Mesodermal cell (in vitro differentiated cells): ENCODE data around the gene DAZAP1.
"Not testable (repeated sequence)": the region's sequence is repeated elsewhere in the genome, so short reads cannot be mapped to it uniquely, and the experiment has no call there.

Experiments
- H3K27ac ChIP-seq: 2 replicates; pipeline ENCODE4 v1.7.0; 2013; ENCODE audit warnings: mild to moderate bottlenecking, low read depth, low read length, moderate library complexity; ENCODE audit not compliant: severe bottlenecking
- H3K36me3 ChIP-seq: 2 replicates; pipeline ENCODE4 v1.7.1; 2013; ENCODE audit warnings: mild to moderate bottlenecking, low read length, moderate library complexity; ENCODE audit not compliant: control insufficient read depth, insufficient read depth
- H3K4me1 ChIP-seq: one replicate; pipeline ENCODE4 v1.7.1; 2013; ENCODE audit warnings: mild to moderate bottlenecking, low read length; ENCODE audit not compliant: insufficient read depth, control insufficient read depth, poor library complexity, severe bottlenecking
- H3K4me3 ChIP-seq: 2 replicates; pipeline ENCODE4 v1.7.0; 2013; ENCODE audit warnings: low read length, control low read depth, mild to moderate bottlenecking; ENCODE audit not compliant: insufficient read depth, poor library complexity, severe bottlenecking; ENCODE audit errors: extremely low read depth
- H3K9me3 ChIP-seq: 2 replicates; pipeline ENCODE4 v1.7.1; 2013; ENCODE audit warnings: mild to moderate bottlenecking, low read length, moderate library complexity; ENCODE audit not compliant: control insufficient read depth
- WGBS, 2 experiments: methylation state at CpG; one replicate each; pipeline ENCODE4 v1.1.5; 2013; ENCODE audit warnings: missing lambda C conversion rate in 2 of 2; ENCODE audit not compliant: insufficient coverage in 2 of 2; 5-methylcytosine and 5-hydroxymethylcytosine counted together

Gene DAZAP1

DNA sequence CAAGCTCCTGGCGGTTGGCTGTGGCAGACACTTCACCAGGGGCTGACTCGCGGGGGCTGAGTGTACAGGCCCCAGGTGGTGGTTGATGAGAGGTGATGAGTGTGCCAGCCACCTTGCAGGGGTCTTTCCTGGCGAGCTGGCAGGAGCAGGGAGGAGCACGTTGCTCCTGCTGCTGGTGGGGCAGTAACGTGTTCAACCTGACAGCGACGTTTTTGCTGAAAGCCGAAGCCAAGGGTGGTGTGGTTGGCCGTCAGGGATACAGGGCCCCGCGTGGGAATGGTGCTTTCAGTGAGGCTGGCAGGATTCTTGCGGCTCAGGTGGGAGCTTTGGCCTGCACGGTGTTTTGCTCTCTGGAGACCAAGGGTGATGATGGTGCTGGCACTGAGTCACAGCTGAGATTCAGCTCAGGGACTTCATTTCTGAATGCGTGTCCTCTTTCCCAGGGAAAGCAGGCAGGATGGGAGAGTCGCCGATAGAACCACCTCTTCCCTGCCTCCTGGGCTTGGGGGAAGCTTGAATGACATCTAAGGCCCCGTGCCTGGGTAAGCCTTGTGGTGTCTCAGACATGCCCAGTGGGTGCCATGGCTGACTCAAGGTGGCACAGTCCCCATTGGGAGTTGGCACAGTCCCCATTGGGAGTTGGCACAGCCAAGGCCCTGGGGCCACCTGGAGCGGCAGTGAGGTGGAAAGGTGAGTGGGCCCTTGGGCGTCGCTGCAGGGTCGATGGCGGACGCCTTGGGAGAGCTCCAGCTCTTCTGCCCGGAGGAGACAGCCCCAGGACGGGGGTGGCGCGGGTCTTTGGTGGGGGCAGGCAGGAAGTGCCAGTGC is 8.8 kb downstream of the DAZAP1 start:
- Histone ChIP-seq H3K4me3 (no peak overlapping the region), H3K36me3 (peaks cover 70% of the 10 kb centered on the region), H3K9me3 (no peaks in the 10 kb centered on the region), H3K4me1 (peaks cover 18% of the 10 kb centered on the region), H3K27ac (peak overlapping the region; percentile 79)
- WGBS, 2 experiments: 86 to 87% methylated on average over 23 to 26 of the region's 28 CpGs

DNA sequence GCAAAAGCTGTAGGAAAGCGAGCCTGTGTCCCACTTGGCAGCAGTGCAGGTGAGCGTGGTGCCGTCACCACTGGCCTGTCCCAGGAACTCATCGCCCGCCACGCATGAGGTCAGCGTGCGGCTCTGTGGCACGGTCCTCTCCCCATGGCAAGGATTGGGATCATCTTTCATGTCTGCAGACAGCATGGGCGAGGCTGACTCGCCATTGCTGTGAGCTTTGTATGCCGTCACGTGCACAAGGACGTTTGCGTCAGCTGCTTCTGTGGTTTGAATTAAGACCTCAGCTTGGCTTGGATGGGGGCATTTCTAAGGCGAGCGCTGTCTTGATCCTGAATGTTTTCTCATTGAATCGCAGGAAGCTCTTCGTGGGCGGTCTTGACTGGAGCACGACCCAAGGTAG is 9.8 kb downstream of the DAZAP1 start:
- no peaks in the 10 kb centered on the region for H3K9me3 ChIP-seq
- H3K4me3 ChIP-seq: no peak overlapping the region
- H3K27ac ChIP-seq: no peak overlapping the region
- H3K36me3 ChIP-seq: peaks cover 76% of the 10 kb centered on the region
- WGBS, 2 experiments: 96 to 97% methylated on average over 21 of the region's 21 CpGs
- H3K4me1 ChIP-seq: peaks cover 18% of the 10 kb centered on the region

DNA sequence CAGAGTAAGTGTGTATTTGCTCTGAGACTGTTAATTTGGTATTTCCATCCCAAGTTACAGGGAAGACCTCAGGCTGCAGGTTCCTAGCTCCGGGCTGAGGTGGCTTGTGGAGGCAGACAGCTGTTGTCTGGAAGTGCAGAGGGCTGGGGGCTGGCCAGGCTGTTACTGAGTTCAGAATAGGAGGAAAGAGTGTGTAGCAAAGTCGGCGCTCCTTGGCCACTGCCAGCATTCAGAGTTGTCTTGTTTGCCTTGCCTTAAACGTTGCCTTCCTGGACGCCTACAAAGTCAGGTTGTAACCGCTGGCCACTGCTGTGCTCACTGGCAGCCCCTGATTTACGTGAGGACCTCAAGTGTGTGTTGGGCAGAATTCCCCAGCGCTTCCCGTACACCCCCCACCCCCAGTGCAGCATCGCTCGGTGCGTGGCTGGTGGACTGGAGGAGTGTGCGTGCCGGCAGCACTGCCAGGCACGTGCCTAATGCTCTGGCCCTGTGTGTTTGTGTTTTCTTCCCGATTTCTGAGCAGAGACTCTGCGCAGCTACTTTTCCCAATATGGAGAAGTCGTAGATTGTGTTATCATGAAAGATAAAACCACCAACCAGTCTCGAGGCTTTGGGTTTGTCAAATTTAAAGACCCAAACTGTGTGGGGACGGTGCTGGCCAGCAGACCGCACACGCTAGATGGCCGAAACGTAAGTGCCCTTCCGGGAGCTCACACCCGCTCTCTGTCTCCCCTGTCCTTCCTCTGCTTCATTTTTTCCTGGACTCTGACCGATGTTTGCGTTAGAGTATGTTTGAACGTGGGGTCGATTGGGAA is 10.5 kb downstream of the DAZAP1 start:
- 95 to 97% methylated on average over 23 to 26 of the region's 30 CpGs for WGBS, 2 experiments
- Histone ChIP-seq H3K9me3 (no peaks in the 10 kb centered on the region), H3K27ac (no peak overlapping the region), H3K4me1 (peaks cover 18% of the 10 kb centered on the region), H3K4me3 (no peak overlapping the region), H3K36me3 (peaks cover 76% of the 10 kb centered on the region)

DNA sequence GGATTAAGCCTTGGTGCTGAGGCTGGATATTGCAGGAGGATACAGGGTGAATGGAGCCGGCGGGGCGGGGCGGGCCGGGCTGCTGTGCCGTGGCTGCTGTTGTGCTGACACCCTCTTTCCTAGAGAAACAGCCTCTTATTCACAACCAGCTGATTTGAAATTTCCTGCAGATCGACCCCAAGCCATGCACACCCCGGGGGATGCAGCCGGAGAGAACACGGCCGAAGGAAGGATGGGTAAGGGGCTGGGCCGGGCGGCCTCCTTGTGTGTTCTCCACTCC is 11.1 kb downstream of the DAZAP1 start:
- WGBS, 2 experiments: 95 to 99% methylated on average over 7 of the region's 13 CpGs
- Histone ChIP-seq H3K36me3 (peaks cover 76% of the 10 kb centered on the region), H3K27ac (no peak overlapping the region)

DNA sequence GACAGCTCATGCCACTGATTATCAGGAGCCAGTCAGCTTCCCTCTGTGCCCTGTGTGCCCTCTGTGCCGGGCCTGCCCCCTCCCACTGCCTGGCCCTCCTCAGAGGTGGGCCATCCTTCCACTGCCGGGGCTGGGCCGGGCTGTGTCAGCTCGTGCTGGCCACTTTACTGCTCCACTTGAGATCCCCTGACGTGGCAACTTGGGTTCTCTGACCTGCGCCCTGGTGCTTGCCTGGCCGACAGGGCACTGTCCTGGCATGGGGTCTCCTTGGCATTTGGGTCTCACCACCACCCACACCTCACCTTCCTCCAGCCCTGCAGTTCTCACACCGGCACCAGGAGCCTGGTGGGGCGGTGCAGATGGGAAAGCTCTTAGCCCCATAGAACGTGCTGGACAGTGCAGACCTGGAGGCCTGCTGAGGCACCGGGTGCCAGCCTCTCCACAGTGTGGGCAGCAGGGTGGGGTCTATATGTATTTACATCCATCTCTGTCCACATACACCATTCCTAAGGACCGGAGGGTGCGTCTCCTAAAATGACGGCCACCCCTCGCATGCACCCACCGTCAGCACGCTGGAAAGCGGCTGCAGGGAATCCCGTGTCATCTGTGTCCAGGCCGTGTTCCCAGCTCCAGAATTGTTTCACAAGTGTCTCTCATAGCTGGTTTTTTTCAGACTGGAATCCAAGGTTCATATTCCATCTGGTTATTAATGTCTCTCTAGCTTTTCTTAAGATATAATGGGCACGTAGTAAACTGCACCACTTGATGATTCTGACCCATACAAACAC is 11.8 kb downstream of the DAZAP1 start:
- WGBS, 2 experiments: 96 to 98% methylated on average over 17 to 18 of the region's 21 CpGs
- peaks cover 76% of the 10 kb centered on the region for H3K36me3 ChIP-seq
- H3K4me3 ChIP-seq: no peak overlapping the region
- no peak overlapping the region for H3K27ac ChIP-seq
- no peaks in the 10 kb centered on the region for H3K9me3 ChIP-seq
- peaks cover 18% of the 10 kb centered on the region for H3K4me1 ChIP-seq

More for the DNA sequence above, 11.1 kb downstream of the DAZAP1 start:
- H3K9me3 ChIP-seq: no peaks in the 10 kb centered on the region
- H3K4me1 ChIP-seq: peaks cover 18% of the 10 kb centered on the region
- H3K4me3 ChIP-seq: no peak overlapping the region

DNA sequence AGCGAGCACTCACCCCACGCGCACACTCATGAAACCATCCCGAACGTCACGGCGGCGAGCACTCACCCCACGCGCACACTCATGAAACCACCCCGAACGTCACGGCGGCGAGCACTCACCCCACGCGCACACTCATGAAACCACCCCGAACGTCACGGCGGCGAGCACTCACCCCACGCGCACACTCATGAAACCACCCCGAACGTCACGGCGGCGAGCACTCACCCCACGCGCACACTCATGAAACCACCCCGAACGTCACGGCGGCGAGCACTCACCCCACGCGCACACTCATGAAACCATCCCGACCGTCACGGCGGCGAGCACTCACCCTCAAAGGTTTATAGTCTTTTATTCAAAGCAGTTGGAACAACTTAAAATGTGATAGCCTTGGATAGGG is 12.7 kb downstream of the DAZAP1 start:
- 100% methylated on average over 1 to 4 of the region's 43 CpGs for WGBS, 2 experiments
- H3K9me3 ChIP-seq, H3K4me3 ChIP-seq, H3K27ac ChIP-seq: not testable (repeated sequence)
- peaks cover 79% of the 10 kb centered on the region for H3K36me3 ChIP-seq
- peaks cover 16% of the 10 kb centered on the region for H3K4me1 ChIP-seq

DNA sequence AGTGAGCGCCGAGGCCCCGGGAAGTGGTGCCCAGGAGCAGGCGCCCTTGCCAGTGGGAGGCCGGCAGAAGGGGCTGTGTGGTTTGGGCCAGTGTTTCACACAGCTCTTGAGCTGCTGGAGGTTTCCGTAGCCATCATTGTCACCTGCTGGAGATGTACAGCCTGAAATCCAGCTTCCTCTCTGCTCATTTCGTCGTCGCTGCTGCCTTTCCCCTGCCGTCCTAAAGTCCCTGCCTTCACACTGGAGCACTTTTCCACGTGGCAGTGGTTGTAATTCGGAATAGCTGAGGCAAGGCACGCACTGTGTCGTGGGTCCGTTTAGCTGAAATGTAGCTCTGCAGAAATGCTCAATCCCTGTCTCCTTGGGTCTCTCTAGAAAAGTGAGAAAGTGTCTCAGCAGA is 13.2 kb downstream of the DAZAP1 start:
- Histone ChIP-seq H3K9me3 (no peaks in the 10 kb centered on the region), H3K4me1 (peaks cover 16% of the 10 kb centered on the region), H3K4me3 (no peak overlapping the region), H3K27ac (no peak overlapping the region), H3K36me3 (peaks cover 84% of the 10 kb centered on the region)
- 92 to 96% methylated on average over 11 to 15 of the region's 15 CpGs for WGBS, 2 experiments

DNA sequence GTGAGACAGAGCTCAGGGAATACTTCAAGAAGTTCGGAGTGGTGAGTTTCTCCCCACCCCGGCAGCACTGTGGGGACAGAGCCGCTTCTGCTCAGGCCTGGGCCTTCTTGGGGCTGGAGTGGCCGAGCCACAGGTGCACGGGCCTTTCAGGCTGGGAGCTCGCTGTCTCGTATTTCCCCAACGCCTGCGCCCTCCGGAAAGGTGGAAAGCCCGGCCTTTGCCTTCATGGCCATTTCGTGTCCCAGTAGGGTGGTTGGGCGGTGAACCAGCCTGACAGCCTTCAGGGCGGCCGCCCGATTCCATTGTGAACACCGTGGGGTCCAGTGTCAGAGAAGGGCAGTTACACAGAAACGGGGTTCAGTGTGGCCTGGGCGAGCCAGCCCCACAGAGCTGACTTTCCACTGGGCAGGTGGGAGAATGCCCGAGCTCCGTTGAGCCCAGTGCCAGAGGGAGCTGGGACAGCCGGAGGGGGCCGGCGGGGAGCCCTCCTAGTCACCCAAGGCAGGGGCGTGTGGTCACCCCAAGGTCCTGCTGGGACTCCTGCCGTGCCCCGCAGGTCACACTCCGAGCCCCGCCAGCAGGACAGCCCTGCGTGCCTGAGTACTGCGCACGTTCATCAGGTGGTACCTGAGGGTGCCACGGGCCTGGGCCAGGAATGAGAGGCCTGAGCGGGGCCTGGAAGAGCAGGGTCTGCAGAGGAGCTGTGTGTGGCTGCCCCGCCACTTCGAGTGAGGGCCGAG is 14.0 kb downstream of the DAZAP1 start:
- 97 to 98% methylated on average over 33 to 37 of the region's 37 CpGs for WGBS, 2 experiments
- Histone ChIP-seq H3K9me3 (no peaks in the 10 kb centered on the region), H3K4me1 (peaks cover 8% of the 10 kb centered on the region), H3K27ac (no peak overlapping the region), H3K36me3 (peaks cover 90% of the 10 kb centered on the region), H3K4me3 (no peak overlapping the region)

DNA sequence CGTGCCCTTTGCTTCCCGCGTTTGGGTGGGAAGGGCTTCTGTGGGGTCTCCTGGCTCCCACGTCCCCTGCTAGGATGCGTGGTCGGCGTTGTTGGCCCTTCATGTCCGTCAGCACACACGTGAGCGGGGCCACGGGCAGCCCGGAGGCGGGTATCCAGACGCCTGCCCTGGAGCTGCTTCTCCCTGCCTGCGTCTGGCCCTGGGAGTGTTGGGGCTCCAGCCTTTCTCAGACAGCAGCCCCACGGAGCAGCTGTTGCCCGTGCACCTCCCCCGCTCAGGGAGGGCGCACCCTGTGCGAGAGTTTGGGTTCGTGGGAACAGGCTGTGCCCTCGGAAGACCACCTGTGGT is 14.5 kb downstream of the DAZAP1 start:
- no peak overlapping the region for H3K27ac ChIP-seq
- H3K36me3 ChIP-seq: peaks cover 91% of the 10 kb centered on the region

DNA sequence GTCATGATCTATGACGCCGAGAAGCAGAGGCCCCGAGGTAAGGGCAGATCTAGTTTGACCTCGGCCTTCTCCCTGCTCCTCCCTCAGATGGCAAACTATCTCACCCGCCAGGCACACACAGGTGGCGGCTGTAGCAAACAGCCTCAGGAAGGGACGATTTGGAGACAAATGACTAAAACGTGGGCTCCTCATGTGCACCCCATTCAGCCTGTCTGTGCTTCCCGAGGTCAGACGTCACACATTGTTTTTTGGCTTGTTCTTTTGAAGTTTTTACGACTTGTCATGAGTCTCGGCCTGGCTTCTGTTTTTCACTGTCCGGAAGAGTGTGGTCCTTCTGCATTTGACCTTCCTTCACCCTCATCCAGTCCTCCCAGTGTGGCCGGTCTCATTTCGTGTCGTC is 15.0 kb downstream of the DAZAP1 start:
- Histone ChIP-seq H3K36me3 (peaks cover 91% of the 10 kb centered on the region), H3K9me3 (no peaks in the 10 kb centered on the region), H3K4me3 (no peak overlapping the region), H3K4me1 (no peaks in the 10 kb centered on the region), H3K27ac (no peak overlapping the region)
- 95 to 96% methylated on average over 16 of the region's 16 CpGs for WGBS, 2 experiments

More for the DNA sequence above, 14.5 kb downstream of the DAZAP1 start:
- H3K4me1 ChIP-seq: peaks cover 2% of the 10 kb centered on the region
- no peaks in the 10 kb centered on the region for H3K9me3 ChIP-seq
- no peak overlapping the region for H3K4me3 ChIP-seq
- WGBS, 2 experiments: 94 to 97% methylated on average over 19 to 22 of the region's 22 CpGs
